HG02642 (cell line): ENCODE measurements around the gene ARHGAP9.

Experiments
- ATAC-seq: cut with Tn5 transposase; IDR thresholded peaks from one replicate; pipeline ENCODE4 v1.9.1; 2021; ENCODE audit warnings: mild to moderate bottlenecking; ENCODE audit not compliant: unreplicated experiment, poor library complexity

Gene ARHGAP9

GRCh38 chr12:57461276-57461916 lies 18.3 kb downstream of the ARHGAP9 start:
- no peak for ATAC-seq

DNA sequence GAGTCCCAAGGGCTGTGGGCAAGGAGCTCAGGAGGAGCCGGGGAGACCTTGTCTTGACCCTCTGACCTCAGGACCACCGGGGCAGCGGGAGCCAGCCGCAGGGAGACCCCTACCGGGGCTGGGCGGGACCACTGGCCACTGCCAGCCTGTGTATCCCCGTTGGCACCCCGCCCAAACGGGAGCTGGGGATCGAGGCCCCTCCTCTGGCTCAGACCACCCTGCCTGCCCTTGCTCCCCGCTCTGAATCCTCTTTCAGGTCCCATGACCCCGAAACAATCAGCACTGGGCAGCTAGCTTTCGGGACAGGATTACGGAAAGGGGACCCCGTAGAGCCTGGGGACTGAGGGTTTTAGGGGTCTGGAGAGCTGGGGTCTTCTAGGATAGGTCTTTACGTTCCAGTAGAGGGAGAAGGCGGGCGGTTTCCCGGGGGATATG lies 18.8 kb downstream of the ARHGAP9 start:
- ATAC-seq, result no peak

DNA sequence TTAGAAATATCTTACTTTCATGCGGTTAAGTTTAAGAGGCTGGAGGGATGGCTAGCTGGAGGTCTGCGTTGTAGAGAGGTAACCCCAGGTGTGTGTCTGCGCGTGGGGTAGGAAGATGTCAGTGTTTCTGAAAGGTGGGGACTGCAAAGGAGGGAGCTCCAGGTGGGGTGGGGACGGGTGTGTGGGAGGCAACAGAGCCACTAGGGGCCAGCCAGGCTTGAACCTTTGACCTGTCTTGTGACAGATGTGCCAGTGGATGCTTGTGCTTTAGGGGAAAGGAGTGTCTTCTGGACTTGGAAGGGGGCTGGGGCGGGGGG lies 19.2 kb downstream of the ARHGAP9 start:
- ATAC-seq, result no peak

- ATAC-seq, result no peak
These were observed 19.8 kb downstream of the ARHGAP9 start, which contains the start of gene GLI1 for GRCh38 chr12:57459750-57460467. GLI1 (plus strand) TSS chr12:57459785; CDS start chr12:57463692, 3,907 bp downstream.

DNA sequence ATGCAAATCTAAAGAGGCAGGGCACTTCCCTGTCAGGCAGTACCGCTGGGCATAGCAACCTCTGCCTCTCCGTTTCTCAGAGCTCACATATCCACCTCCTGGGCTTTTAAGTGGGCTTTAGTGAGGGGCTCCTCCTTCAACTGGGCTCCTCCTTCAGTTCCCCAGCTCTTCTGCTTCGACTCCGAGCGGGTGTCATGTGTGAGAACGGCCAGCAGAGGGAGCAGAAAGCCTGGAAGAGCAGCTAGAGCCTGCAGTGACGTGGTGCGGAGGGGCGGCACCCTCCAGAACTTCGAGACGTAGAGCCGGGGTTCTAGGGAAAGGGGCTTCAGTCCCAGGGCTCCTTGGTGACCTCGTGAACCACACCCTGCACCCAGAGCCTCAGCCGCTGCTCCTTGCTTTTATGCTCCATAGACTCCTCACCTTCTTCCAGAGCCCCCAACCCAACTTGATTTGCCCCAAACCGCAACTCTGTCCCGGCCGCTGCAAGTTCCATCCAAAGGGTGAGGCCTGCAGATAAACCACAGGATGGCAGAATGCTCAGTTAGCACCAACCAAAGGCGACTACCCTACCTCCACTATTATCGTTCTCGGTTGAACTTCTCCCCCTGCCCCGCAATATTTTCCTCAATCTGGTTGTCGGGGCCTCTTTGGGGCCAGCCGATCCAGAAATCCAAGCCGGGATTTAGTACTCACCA lies 20.5 kb downstream of the ARHGAP9 start:
- ATAC-seq, result peak; percentile 64

GRCh38 chr12:57458665-57459054 lies 21.0 kb downstream of the ARHGAP9 start:
- no peak for ATAC-seq

- no peak for ATAC-seq
These were observed 22.8 kb downstream of the ARHGAP9 start for GRCh38 chr12:57456737-57457490.

GRCh38 chr12:57456145-57456700 lies 23.4 kb downstream of the ARHGAP9 start:
- ATAC-seq, result peak; percentile 28

GRCh38 chr12:57455374-57456144 lies 24.1 kb downstream of the ARHGAP9 start:
- no peak for ATAC-seq

- no peak for ATAC-seq
These were observed 24.9 kb downstream of the ARHGAP9 start, which contains the start of gene INHBE for GRCh38 chr12:57454566-57455373. INHBE (plus strand) TSS chr12:57455307; CDS start chr12:57455537, 230 bp downstream.

DNA sequence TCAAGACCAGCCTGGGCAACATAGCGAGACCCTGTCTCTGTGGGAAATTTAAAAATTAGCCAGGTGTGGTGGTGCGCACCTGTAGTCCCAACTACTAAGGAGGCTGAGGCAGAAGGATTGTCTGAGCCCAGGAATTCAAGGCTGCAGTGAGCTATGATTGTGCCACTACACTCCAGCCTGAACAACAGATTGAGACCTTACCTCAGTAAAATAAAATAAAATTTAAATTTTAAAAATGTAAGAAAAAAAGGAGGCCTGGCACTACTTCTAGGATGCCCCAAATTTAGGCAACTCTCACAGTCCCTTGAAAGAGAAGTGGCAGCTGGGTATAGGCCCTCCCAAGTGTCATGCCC lies 25.5 kb downstream of the ARHGAP9 start:
- no peak for ATAC-seq

- peak; percentile 47 for ATAC-seq
These were observed 26.6 kb downstream of the ARHGAP9 start for GRCh38 chr12:57452937-57453509.

- ATAC-seq, result no peak
These were observed 27.3 kb downstream of the ARHGAP9 start for GRCh38 chr12:57452181-57452936.

DNA sequence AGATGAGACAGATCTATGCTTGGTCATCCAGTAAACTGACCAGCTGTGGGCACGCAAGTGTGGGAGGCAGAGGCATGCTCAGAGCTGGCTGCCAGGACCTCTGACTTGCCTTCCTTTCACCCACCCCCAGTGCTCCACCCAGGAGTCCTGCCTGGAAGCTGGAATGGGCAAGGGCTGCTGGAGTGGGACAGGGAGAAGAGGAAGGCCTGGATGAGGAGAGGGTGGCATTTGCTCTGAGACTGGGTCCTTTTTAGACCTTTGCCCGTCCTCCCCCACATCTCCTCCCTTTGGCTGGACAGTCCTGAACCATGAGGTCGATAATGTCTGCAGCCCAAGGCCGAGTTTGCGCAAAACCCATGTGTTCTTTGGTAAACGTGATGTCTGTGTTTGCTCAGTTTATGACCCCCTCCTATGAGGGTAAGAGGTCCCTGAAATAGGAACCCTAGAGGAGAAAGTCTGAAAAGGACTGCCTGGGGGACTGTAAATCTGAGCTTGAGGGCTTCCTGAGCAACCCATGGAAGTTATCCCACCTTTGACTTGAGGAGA lies 28.4 kb downstream of the ARHGAP9 start:
- no peak for ATAC-seq

DNA sequence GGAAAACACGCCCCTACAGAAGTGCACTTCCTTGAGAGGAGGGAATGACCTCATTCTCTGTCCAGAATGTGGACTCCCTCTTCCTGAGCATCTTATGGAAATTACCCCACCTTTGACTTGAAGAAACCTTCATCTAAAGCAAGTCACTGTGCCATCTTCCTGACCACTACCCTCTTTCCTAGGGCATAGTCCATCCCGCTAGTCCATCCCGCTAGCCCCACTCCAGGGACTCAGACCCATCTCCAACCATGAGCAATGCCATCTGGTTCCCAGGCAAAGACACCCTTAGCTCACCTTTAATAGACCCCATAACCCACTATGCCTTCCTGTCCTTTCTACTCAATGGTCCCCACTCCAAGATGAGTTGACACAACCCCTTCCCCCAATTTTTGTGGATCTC lies 29.6 kb downstream of the ARHGAP9 start:
- no peak for ATAC-seq

DNA sequence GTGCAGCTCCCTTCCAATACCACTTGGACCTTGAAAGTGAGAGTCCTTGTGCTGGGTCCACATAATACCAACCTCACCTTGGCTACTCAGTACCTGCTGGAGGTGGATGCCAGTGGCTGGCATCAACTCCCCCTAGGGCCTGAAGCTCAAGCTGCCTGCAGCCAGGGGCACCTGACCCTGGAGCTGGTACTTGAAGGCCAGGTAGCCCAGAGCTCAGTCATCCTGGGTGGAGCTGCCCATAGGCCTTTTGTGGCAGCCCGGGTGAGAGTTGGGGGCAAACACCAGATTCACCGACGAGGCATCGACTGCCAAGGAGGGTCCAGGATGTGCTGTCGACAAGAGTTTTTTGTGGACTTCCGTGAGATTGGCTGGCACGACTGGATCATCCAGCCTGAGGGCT lies 30.3 kb downstream of the ARHGAP9 start:
- ATAC-seq, result no peak

- ATAC-seq, result no peak
These were observed 31.0 kb downstream of the ARHGAP9 start for GRCh38 chr12:57448669-57449068.
